HEK293T (cell line): ENCODE data around the gene CHKA.

Experiments used
- ARNT ChIP-seq: fragments of 450-650 bp; IDR thresholded peaks from 2 replicates; pipeline ENCODE4 v1.6.1; 2017; ENCODE audit warnings: mild to moderate bottlenecking
- BHLHE40 ChIP-seq: fragments of 450-650 bp; IDR thresholded peaks from 2 replicates; pipeline ENCODE4 v1.6.1; 2016; ENCODE audit warnings: mild to moderate bottlenecking, moderate library complexity, borderline replicate concordance
- ELF4 ChIP-seq: fragments of 450-650 bp; IDR thresholded peaks from 2 replicates; pipeline ENCODE4 v1.6.1; 2017; ENCODE audit warnings: antibody characterized with exemption
- FOXA1 ChIP-seq: fragments of 450-650 bp; IDR thresholded peaks from 2 replicates; pipeline ENCODE4 v1.6.1; 2016; ENCODE audit warnings: mild to moderate bottlenecking
- FOXK2 ChIP-seq: fragments of 450-650 bp; IDR thresholded peaks from 2 replicates; pipeline ENCODE4 v1.6.1; 2016; ENCODE audit warnings: mild to moderate bottlenecking
- FOXM1 ChIP-seq: fragments of 450-650 bp; IDR thresholded peaks from 2 replicates; pipeline ENCODE4 v1.6.1; 2017; ENCODE audit warnings: mild to moderate bottlenecking, borderline replicate concordance
- HDGF ChIP-seq: fragments of 450-650 bp; IDR thresholded peaks from 2 replicates; pipeline ENCODE4 v1.6.1; 2017; ENCODE audit warnings: antibody characterized with exemption, borderline replicate concordance
- NFRKB ChIP-seq: fragments of 450-650 bp; IDR thresholded peaks from 2 replicates; pipeline ENCODE4 v1.6.1; 2016; ENCODE audit warnings: mild to moderate bottlenecking, moderate library complexity
- SP1 ChIP-seq: fragments of 450-650 bp; IDR thresholded peaks from 2 replicates; pipeline ENCODE4 v1.6.1; 2017
- SUZ12 ChIP-seq: fragments of 450-650 bp; IDR thresholded peaks from 2 replicates; pipeline ENCODE4 v1.6.1; 2016; ENCODE audit warnings: mild to moderate bottlenecking
- TARDBP ChIP-seq: fragments of 450-650 bp; IDR thresholded peaks from 2 replicates; pipeline ENCODE4 v1.6.1; 2016

DNA sequence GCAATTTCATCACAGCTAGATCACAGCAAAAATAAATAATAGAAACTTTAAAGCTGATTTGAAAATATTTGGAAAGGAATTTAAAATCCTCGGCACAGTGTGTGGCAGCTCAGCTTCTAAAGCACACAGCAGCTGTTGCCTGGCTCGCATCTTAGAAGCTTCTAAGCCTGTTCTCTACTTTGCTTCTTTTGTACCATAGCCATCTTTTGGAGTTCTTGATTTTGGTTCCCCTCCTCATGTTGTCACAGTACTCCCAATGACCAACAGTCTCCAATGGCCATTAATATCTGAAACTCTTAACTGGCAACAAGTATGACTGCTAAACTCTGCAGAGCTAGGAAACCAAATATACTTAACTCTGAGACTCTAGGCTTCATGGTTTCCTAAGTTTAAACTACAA lies 28.8 kb downstream of the CHKA start:
- TF ChIP-seq SUZ12 (no peak), ELF4 (no peak), SP1 (no peak), FOXK2 (no peak), HDGF (no peak), ARNT (no peak), FOXM1 (no peak), FOXA1 (no peak), BHLHE40 (no peak), TARDBP (no peak), NFRKB (no peak)
